ENCODE results near the gene MTUS2. TPM values are rescaled to one million over a fixed set of nuclear protein-coding genes. Genes with fewer than 3 reads are reported as not detected.

MTUS2 gene
- total RNA-seq, 6 donors from 2014 or later, result 0.11 to 1.6 (median 0.20) TPM; not detected in 1

DNA sequence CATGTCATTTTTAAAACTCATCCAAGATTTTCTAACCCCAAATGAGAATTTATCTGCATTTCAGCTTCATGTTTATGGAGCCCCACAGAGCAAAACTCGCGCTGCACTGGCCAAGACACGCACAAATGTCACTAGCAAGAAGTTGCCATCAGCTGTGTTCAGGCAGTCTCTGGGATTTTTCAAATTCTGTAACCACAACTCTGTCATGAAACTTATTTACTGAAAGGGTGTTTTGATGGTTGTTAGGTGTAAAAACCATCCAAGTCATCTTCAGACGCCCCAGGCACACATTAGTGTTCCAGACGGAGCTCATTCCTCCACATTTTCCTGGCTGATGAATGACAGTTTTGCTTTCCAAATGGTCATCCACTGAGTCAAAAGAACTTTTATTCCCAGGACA lies 712.0 kb downstream of the MTUS2 start:
- H3K36me3 ChIP-seq, result peaks cover 0 to 20% (median 5%) of the 10 kb centered on the region in 4 donors
- H3K4me3 ChIP-seq, result no peak overlapping the region
- no peaks in the 10 kb centered on the region for H3K27me3 ChIP-seq
- whole genome bisulfite sequencing, 2 donors, result 72 to 90% methylated on average over 5 of the region's 5 CpGs
- H3K9me3 ChIP-seq, result no peaks in the 10 kb centered on the region
- no peaks in the 10 kb centered on the region for H3K4me1 ChIP-seq
- DNase-seq (no peak), ATAC-seq (ENCODE audit: low FRiP score in 2 of 2) (peak in 1 of 2 donors; percentile 73)
- no peak overlapping the region for H3K27ac ChIP-seq
- TF ChIP-seq CTCF (IDR thresholded peaks at IDR 0.05) (no peak), POLR2A (IDR thresholded peaks at IDR 0.05) (no peak), EP300 (IDR thresholded peaks at IDR 0.05) (no peak), POLR2AphosphoS5 (IDR thresholded peaks at IDR 0.05) (no peak)

DNA sequence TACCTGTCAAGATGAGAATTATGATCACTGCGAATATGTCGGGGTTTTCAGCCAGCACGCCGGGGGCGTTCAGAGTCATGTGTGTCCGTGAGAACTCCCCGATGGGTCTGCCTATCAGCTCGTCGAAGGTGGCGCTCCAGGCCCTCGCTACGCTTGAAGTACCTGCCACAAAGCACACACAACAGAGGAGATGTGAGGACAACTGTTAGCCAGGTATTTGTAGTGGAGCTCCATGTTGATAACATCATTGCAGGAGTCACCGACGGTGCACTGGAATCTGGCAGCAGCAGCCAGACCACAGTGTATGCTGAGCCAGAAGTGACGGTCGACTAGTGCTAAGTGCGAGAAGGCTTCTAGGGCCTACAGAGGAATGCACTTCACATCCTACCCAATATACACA lies 712.7 kb downstream of the MTUS2 start:
- Histone ChIP-seq H3K27ac (no peak overlapping the region), H3K27me3 (no peaks in the 10 kb centered on the region), H3K9me3 (no peaks in the 10 kb centered on the region), H3K4me3 (no peak overlapping the region), H3K36me3 (peaks cover 0 to 20% (median 5%) of the 10 kb centered on the region in 4 donors), H3K4me1 (no peaks in the 10 kb centered on the region)
- TF ChIP-seq POLR2AphosphoS5 (IDR thresholded peaks at IDR 0.05) (no peak), CTCF (IDR thresholded peaks at IDR 0.05) (no peak), EP300 (IDR thresholded peaks at IDR 0.05) (no peak), POLR2A (IDR thresholded peaks at IDR 0.05) (no peak)
- 91% methylated on average over 17 of the region's 17 CpGs for WGBS, 2 donors
- ATAC-seq (ENCODE audit: low FRiP score in 2 of 2) (peak in 1 of 2 donors; percentile 49), DNase-seq (peak in 1 of 2 donors; percentile 21)

GRCh38 chr13:29534083-29534482 lies 713.9 kb downstream of the MTUS2 start:
- Histone ChIP-seq H3K27ac (no peak overlapping the region), H3K4me1 (no peaks in the 10 kb centered on the region), H3K36me3 (peaks cover 0 to 14% (median 2%) of the 10 kb centered on the region in 4 donors), H3K9me3 (no peaks in the 10 kb centered on the region), H3K27me3 (no peaks in the 10 kb centered on the region), H3K4me3 (no peak overlapping the region)
- TF ChIP-seq EP300 (IDR thresholded peaks at IDR 0.05), result no peak
- TF ChIP-seq POLR2AphosphoS5 (IDR thresholded peaks at IDR 0.05), result no peak
- TF ChIP-seq POLR2A (IDR thresholded peaks at IDR 0.05), result no peak
- TF ChIP-seq CTCF (IDR thresholded peaks at IDR 0.05), result no peak
- 93 to 94% methylated on average over 4 of the region's 4 CpGs for WGBS, 2 donors
- ATAC-seq (ENCODE audit: low FRiP score in 2 of 2) (no peak), DNase-seq (peak in 1 of 2 donors; percentile 1)

DNA sequence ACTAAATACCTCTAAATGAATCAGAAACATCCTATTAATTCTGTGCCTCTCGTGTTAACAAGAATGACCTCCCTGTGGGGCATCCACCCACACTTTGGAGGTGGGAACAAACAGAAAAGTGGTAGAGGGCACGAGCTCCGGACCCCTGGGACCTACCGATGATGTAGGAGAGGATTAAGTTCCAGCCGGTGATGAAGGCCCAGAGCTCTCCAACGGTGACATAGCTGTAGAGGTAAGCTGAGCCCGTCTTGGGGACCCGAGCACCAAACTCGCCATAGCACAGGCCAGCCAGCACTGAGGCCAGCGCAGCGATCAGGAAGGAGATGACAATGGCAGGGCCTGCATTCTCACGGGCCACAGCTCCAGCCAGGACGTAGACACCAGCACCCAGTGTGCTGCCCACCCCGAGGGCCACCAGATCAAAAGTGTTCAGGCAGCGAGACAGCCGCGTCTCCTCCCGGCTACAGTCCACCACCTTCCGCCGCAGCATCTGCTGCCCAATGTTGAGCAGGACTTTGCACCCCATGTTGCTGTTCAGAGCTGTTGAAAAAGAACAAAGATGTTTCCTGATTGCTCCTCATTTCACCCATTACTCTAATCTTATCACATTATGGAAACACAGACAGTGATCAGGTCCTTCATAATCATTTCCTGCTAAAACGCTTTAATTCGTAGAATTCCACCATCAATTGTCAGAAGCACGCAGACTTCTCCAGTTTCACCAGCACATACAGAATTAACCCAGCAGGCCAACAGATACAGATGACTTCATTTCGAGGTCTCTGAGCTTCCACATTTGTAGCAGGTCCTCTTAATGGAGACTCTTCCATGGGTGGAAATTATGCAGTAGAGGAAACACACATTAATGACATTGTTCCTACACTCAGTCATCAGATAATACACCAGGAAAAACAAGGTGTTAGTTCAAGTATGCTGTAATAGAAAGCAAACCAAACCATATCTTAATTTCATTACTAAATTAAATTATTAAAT lies 715.8 kb downstream of the MTUS2 start:
- DNase-seq (no peak), ATAC-seq (ENCODE audit: low FRiP score in 2 of 2) (no peak)
- H3K27ac ChIP-seq, result no peak overlapping the region
- no peak overlapping the region for H3K4me3 ChIP-seq
- no peaks in the 10 kb centered on the region for H3K4me1 ChIP-seq
- H3K27me3 ChIP-seq, result no peaks in the 10 kb centered on the region
- no peaks in the 10 kb centered on the region for H3K9me3 ChIP-seq
- TF ChIP-seq POLR2AphosphoS5 (IDR thresholded peaks at IDR 0.05) (no peak), CTCF (IDR thresholded peaks at IDR 0.05) (no peak), EP300 (IDR thresholded peaks at IDR 0.05) (no peak), POLR2A (IDR thresholded peaks at IDR 0.05) (no peak)
- WGBS, 2 donors, result 92 to 93% methylated on average over 23 to 24 of the region's 24 CpGs
- peaks cover 0 to under 1% (median 0%) of the 10 kb centered on the region in 4 donors for H3K36me3 ChIP-seq
